Ascending aorta (tissue), 2 donors: ENCODE results near the gene TAF6. TPM values are rescaled to one million over a fixed set of nuclear protein-coding genes. Genes with fewer than 3 reads are reported as not detected.

Experiments used
- DNase-seq, 2 donors: peaks; one replicate each; pipeline ENCODE4 v3.0.0-alpha.2; 2019; ENCODE audit warnings: low spot score in 2 of 2
- H3K27ac ChIP-seq, 2 donors: fragments of 200-600 bp; sonication (generic); one replicate each; pipeline ENCODE4 v1.5.1; 2016 to 2017; ENCODE audit warnings: mild to moderate bottlenecking in 1 of 2
- H3K27me3 ChIP-seq: fragments of 200-600 bp; sonication (generic); one replicate; pipeline ENCODE4 v1.5.1; 2017
- H3K36me3 ChIP-seq, 2 donors: fragments of 200-600 bp; sonication (generic); one replicate each; pipeline ENCODE4 v1.5.1; 2016
- H3K4me1 ChIP-seq, 2 donors: fragments of 200-600 bp; sonication (generic); one replicate each; pipeline ENCODE4 v1.5.1; 2016 to 2017; ENCODE audit warnings: mild to moderate bottlenecking in 1 of 2
- H3K4me3 ChIP-seq, 2 donors: fragments of 200-600 bp; sonication (generic); one replicate each; pipeline ENCODE4 v1.5.1; 2016 to 2017; ENCODE audit warnings: mild to moderate bottlenecking in 1 of 2
- H3K9me3 ChIP-seq, 2 donors: fragments of 200-600 bp; sonication (generic); one replicate each; pipeline ENCODE4 v1.5.1; 2016
- CTCF ChIP-seq, 3 experiments: fragments of 200-600 bp in 2 of 3; fragments of 450-650 bp in 1 of 3; sonication (generic) in 2 of 3; IDR thresholded peaks; one replicate each; pipeline ENCODE4 v1.5.1; 2016 to 2019; ENCODE audit warnings: antibody characterized with exemption in 3 of 3, mild to moderate bottlenecking in 1 of 3, moderate library complexity in 1 of 3
- intact Hi-C: fragments of 100-400 bp; cut with DNase I; formaldehyde crosslinking; loops from one replicate; pipeline ENCODE4 v1.15.1; 2023
- total RNA-seq: library from RNA; depleted of rRNA; stranded (reverse); fragments of >200 nt; gene quantifications from one replicate; pipeline ENCODE4 v1.1.0, GENCODE V29; 2016

TAF6 gene
- total RNA-seq, 1 donor from 2014 or later = 103 TPM

GRCh38 chr7:100095289-100095688 lies 23.9 kb downstream of the TAF6 start:
- no peak for TF ChIP-seq CTCF (IDR thresholded peaks at IDR 0.05)
- Histone ChIP-seq H3K4me1 (peaks cover 4 to 11% of the 10 kb centered on the region in 2 donors), H3K27me3 (no peaks in the 10 kb centered on the region), H3K9me3 (no peaks in the 10 kb centered on the region), H3K4me3 (no peak overlapping the region), H3K27ac (no peak overlapping the region), H3K36me3 (peaks cover 70 to 92% of the 10 kb centered on the region in 2 donors)
- intact Hi-C loops = no loop called here
- no peak for DNase-seq

GRCh38 chr7:100093925-100094486 lies 25.2 kb downstream of the TAF6 start:
- H3K9me3 ChIP-seq = no peaks in the 10 kb centered on the region
- peaks cover 6 to 7% of the 10 kb centered on the region in 2 donors for H3K4me1 ChIP-seq
- H3K4me3 ChIP-seq = no peak overlapping the region
- intact Hi-C loops = no loop called here
- TF ChIP-seq CTCF (IDR thresholded peaks at IDR 0.05) = no peak
- DNase-seq = no peak
- H3K27me3 ChIP-seq = no peaks in the 10 kb centered on the region
- no peak overlapping the region for H3K27ac ChIP-seq
- peaks cover 65 to 90% of the 10 kb centered on the region in 2 donors for H3K36me3 ChIP-seq

GRCh38 chr7:100093498-100093897 lies 25.7 kb downstream of the TAF6 start:
- no peak for TF ChIP-seq CTCF (IDR thresholded peaks at IDR 0.05)

GRCh38 chr7:100093054-100093453 lies 26.1 kb downstream of the TAF6 start:
- no peak for TF ChIP-seq CTCF (IDR thresholded peaks at IDR 0.05)
- intact Hi-C loops = no loop called here
- Histone ChIP-seq H3K27ac (no peak overlapping the region), H3K4me3 (no peak overlapping the region), H3K27me3 (no peaks in the 10 kb centered on the region), H3K4me1 (peaks cover 7 to 10% of the 10 kb centered on the region in 2 donors), H3K9me3 (no peaks in the 10 kb centered on the region), H3K36me3 (peaks cover 61 to 80% of the 10 kb centered on the region in 2 donors)
- no peak for DNase-seq

More at GRCh38 chr7:100093498-100093897, 25.7 kb downstream of the TAF6 start:
- DNase-seq = no peak
- Histone ChIP-seq H3K4me3 (no peak overlapping the region), H3K4me1 (peaks cover 6 to 7% of the 10 kb centered on the region in 2 donors), H3K36me3 (peaks cover 63 to 85% of the 10 kb centered on the region in 2 donors), H3K9me3 (no peaks in the 10 kb centered on the region), H3K27me3 (no peaks in the 10 kb centered on the region), H3K27ac (no peak overlapping the region)
- intact Hi-C loops = no loop called here

- H3K27me3 ChIP-seq = no peaks in the 10 kb centered on the region
- no peak overlapping the region for H3K4me3 ChIP-seq
- intact Hi-C loops = no loop called here
- peaks cover 54 to 66% of the 10 kb centered on the region in 2 donors for H3K36me3 ChIP-seq
- no peak for DNase-seq
- no peak overlapping the region for H3K27ac ChIP-seq
- H3K9me3 ChIP-seq = no peaks in the 10 kb centered on the region
- TF ChIP-seq CTCF (IDR thresholded peaks at IDR 0.05) = no peak
- peaks cover 7 to 10% of the 10 kb centered on the region in 2 donors for H3K4me1 ChIP-seq
Measured at GRCh38 chr7:100091411-100092181, 27.6 kb downstream of the TAF6 start.
